Tibial artery (tissue), 4 donors: ENCODE measurements around the gene FER.

Experiments
- DNase-seq, 2 donors: peaks; one replicate each; pipeline ENCODE4 v3.0.0-alpha.2; 2019
- H3K27ac ChIP-seq, 2 donors: fragments of 200-600 bp; sonication (generic) in 1 of 2; 1 replicate in 1 of 2; 2 replicates in 1 of 2; pipeline ENCODE4 v1.5.1; 2018 to 2019; ENCODE audit warnings: mild to moderate bottlenecking in 1 of 2
- H3K27me3 ChIP-seq, 2 donors: fragments of 200-600 bp; sonication (generic) in 1 of 2; one replicate each; pipeline versions ENCODE4 v1.5.1 to v1.6.0; 2016 to 2019
- H3K36me3 ChIP-seq, 3 donors: fragments of 200-600 bp; sonication (generic) in 2 of 3; one replicate each; pipeline ENCODE4 v1.5.1; 2016 to 2019; ENCODE audit warnings: mild to moderate bottlenecking in 2 of 3
- H3K4me1 ChIP-seq, 4 donors: fragments of 200-600 bp; sonication (generic) in 2 of 4; 1 replicate in 3 of 4; 2 replicates in 1 of 4; pipeline ENCODE4 v1.5.1; 2016 to 2019
- H3K4me3 ChIP-seq, 2 donors: fragments of 200-600 bp; sonication (generic) in 1 of 2; 1 replicate in 1 of 2; 2 replicates in 1 of 2; pipeline ENCODE4 v1.5.1; 2018 to 2019; ENCODE audit warnings: mild to moderate bottlenecking in 2 of 2
- H3K9me3 ChIP-seq, 3 donors: fragments of 200-600 bp; sonication (generic) in 1 of 3; one replicate each; pipeline ENCODE4 v1.5.1; 2016 to 2019
- intact Hi-C: fragments of 100-400 bp; cut with DNase I; formaldehyde crosslinking; loops from one replicate; pipeline ENCODE4 v1.15.0; 2023; ENCODE audit warnings: low total_unique reads
- TF ChIP-seq, protein P1 (sequence below), 2 experiments: fragments of 200-600 bp in 1 of 2; fragments of 450-650 bp in 1 of 2; IDR thresholded peaks; one replicate each; pipeline ENCODE4 v1.5.1; 2017 to 2019; ENCODE audit warnings: antibody characterized with exemption in 2 of 2, mild to moderate bottlenecking in 1 of 2, moderate library complexity in 1 of 2

FER gene

DNA sequence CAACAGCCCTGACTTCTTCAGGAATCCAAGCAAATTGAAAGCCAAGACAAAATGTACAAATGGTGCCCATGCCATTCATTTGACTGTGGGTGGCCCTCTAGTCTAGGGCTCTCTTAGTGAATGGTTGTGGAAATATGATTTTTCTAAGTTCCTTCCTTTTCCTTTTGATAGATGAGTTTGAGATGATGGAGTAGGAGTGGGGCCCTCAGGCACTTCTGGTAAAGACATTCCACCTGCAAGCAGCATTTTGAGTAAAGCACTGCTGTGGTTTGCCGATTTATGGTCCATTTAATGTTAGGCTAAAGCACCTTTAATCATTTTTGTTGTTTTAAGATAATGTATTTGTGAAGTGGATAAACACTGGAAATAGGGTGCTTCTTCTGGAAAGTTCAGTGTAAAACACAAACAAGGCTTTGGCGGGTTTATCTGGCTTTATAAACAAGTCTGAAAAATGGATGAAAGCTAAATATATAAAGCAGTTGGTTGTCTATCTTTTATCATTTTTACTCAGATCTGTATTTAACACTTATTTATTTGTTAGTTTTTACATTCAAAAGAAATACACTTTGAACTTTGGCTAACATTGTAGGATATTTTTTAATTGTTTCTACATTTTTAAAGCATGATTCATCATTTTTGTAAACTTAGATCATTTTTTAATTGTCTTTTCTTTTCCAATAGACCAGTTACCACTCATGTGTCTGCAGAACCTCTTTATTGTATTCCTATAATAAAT is 448.6 kb downstream of the FER start:
- DNase-seq: no peak
- no peaks in the 10 kb centered on the region for H3K36me3 ChIP-seq
- no peaks in the 10 kb centered on the region for H3K27me3 ChIP-seq
- intact Hi-C loops: no loop called here
- H3K9me3 ChIP-seq: no peaks in the 10 kb centered on the region
- TF ChIP-seq, protein P1, sequence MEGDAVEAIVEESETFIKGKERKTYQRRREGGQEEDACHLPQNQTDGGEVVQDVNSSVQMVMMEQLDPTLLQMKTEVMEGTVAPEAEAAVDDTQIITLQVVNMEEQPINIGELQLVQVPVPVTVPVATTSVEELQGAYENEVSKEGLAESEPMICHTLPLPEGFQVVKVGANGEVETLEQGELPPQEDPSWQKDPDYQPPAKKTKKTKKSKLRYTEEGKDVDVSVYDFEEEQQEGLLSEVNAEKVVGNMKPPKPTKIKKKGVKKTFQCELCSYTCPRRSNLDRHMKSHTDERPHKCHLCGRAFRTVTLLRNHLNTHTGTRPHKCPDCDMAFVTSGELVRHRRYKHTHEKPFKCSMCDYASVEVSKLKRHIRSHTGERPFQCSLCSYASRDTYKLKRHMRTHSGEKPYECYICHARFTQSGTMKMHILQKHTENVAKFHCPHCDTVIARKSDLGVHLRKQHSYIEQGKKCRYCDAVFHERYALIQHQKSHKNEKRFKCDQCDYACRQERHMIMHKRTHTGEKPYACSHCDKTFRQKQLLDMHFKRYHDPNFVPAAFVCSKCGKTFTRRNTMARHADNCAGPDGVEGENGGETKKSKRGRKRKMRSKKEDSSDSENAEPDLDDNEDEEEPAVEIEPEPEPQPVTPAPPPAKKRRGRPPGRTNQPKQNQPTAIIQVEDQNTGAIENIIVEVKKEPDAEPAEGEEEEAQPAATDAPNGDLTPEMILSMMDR (IDR thresholded peaks at IDR 0.05): no peak
- H3K4me1 ChIP-seq: peaks cover 0 to 5% (median 0%) of the 10 kb centered on the region in 4 donors
- H3K4me3 ChIP-seq: no peak overlapping the region
- no peak overlapping the region for H3K27ac ChIP-seq

DNA sequence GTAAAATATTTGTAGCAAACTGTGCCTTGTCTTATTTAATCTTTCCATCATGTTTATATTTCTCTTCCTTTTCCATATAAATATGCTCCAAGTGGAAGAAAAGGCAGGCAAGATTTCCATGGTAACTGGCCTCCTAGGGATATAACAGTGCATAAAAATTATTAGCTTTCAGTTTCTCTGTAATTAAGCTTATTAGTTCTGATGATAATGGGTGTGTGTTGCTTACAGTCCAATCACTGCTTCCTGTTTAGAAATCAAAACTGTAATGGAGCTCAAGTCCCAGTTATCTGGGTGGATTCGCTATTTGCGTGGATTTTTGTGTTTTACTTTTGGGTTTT is 449.1 kb downstream of the FER start:
- TF ChIP-seq, protein P1 (IDR thresholded peaks at IDR 0.05): no peak
- H3K36me3 ChIP-seq: no peaks in the 10 kb centered on the region
- H3K4me3 ChIP-seq: no peak overlapping the region
- peaks cover 0 to 5% (median 0%) of the 10 kb centered on the region in 4 donors for H3K4me1 ChIP-seq
- H3K9me3 ChIP-seq: no peaks in the 10 kb centered on the region
- no peak for DNase-seq
- H3K27me3 ChIP-seq: no peaks in the 10 kb centered on the region
- no peak overlapping the region for H3K27ac ChIP-seq
- intact Hi-C loops: no loop called here

DNA sequence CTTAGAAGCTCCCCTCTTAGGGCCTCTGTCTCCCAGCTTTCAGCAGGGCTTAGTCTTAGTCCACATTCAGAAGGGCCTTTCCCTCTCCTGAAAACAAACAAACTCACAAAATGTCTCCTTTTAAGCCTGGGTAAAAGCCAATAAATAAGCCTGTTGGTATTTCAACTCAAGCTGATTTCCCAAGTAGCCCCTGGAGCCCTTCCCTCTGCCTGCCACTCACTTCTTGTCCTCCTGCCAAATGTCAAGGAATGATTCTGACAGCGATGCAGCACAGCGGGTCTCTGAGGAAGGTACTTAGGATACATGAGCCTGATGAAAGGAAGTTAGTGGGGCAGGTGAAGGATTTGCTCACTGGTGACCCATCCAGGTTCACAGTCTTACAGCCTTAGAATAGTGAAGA is 451.6 kb downstream of the FER start:
- DNase-seq: no peak
- TF ChIP-seq, protein P1 (IDR thresholded peaks at IDR 0.05): no peak
- Histone ChIP-seq H3K9me3 (peaks cover 0 to under 1% (median 0%) of the 10 kb centered on the region in 3 donors), H3K27me3 (no peaks in the 10 kb centered on the region), H3K27ac (no peak overlapping the region), H3K36me3 (no peaks in the 10 kb centered on the region), H3K4me3 (no peak overlapping the region), H3K4me1 (peaks cover 0 to 5% (median 0%) of the 10 kb centered on the region in 4 donors)
- intact Hi-C loops: no loop called here

DNA sequence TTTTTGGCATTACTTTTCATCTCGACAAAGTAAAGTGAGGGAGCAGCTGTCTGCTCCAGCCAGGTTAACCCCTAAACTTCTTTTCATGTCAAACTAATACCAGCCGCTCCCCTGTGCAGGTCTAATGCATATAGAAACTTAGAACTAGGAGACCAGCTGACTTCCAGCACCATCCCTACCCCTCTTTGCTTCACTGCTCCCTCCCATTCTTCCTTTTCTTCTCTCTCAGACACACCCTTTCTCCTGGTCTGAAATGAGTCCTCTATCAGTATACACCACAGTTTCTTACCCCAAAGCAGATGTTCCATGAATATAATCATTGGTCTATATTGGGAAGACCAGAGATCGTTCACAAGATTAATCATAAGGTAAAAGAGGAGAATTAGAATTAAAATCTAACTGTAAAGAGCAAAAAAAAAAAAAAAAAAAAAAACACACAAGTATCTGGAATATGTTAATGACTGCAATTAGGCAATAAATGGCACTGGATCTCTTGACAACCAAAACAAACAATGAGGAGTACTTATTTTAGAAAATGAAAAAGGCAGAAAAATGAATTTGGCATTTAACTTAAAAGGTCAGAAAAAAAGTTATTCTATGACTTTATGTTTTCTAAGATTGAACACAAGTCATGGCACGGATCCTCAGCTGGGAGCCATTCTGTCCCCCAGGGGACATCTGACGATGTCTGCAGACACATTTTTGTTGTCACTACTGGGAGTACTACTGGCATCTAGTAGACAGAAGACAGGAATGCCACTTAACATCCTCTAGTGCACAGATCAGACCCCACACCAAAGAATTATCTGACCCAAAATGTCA is 452.3 kb downstream of the FER start:
- Histone ChIP-seq H3K4me3 (no peak overlapping the region), H3K27ac (no peak overlapping the region), H3K4me1 (peaks cover 0 to 5% (median 0%) of the 10 kb centered on the region in 4 donors), H3K36me3 (peaks cover 0 to 5% (median 0%) of the 10 kb centered on the region in 3 donors), H3K9me3 (peaks cover 0 to 7% (median 7%) of the 10 kb centered on the region in 3 donors), H3K27me3 (no peaks in the 10 kb centered on the region)
- TF ChIP-seq, protein P1 (IDR thresholded peaks at IDR 0.05): no peak
- no peak for DNase-seq
- intact Hi-C loops: no loop called here

DNA sequence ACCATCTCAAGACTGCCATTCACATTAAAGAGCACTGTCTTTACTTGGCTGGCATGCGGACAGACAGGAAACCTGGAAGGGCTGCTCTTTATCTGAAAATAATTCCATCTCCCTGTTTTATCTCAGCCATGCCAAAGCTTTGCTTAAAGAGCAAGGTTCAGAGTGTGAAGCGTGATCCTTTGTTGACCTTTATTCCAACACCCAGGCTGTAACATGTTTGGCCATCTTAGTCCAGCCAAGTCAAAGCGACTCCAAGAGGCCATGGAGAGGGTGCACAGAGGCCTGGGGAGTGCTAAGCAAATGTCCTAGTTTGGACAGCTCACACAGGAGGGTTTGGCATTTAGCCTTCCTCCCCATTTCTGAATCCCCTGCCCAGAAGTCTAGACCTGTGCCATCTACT is 467.3 kb downstream of the FER start:
- Histone ChIP-seq H3K27me3 (no peaks in the 10 kb centered on the region), H3K4me1 (no peaks in the 10 kb centered on the region), H3K27ac (no peak overlapping the region), H3K9me3 (peaks cover 0 to 11% (median 9%) of the 10 kb centered on the region in 3 donors), H3K4me3 (no peak overlapping the region), H3K36me3 (no peaks in the 10 kb centered on the region)
- TF ChIP-seq, protein P1 (IDR thresholded peaks at IDR 0.05): no peak
- DNase-seq: no peak
- intact Hi-C loops: no loop called here
